22Rv1 (cell line): Measurements from ENCODE around the gene SLC6A19.

Experiments used
- H3K27ac ChIP-seq: fragments of 450-650 bp; 2 replicates; pipeline ENCODE4 v1.5.1; 2017
- ZFX ChIP-seq: fragments of 450-650 bp; IDR thresholded peaks from 2 replicates; pipeline ENCODE4 v1.6.1; 2017; ENCODE audit warnings: antibody characterized with exemption, borderline replicate concordance
- TF ChIP-seq, protein P1 (sequence below): fragments of 450-650 bp; IDR thresholded peaks from 2 replicates; pipeline ENCODE4 v1.5.1; 2017; ENCODE audit warnings: mild to moderate bottlenecking

The SLC6A19 gene

GRCh38 chr5:1212271-1212670, 10.9 kb downstream of the SLC6A19 start:
- H3K27ac ChIP-seq = no peak overlapping the region
- no peak for TF ChIP-seq ZFX
- TF ChIP-seq, protein P1, sequence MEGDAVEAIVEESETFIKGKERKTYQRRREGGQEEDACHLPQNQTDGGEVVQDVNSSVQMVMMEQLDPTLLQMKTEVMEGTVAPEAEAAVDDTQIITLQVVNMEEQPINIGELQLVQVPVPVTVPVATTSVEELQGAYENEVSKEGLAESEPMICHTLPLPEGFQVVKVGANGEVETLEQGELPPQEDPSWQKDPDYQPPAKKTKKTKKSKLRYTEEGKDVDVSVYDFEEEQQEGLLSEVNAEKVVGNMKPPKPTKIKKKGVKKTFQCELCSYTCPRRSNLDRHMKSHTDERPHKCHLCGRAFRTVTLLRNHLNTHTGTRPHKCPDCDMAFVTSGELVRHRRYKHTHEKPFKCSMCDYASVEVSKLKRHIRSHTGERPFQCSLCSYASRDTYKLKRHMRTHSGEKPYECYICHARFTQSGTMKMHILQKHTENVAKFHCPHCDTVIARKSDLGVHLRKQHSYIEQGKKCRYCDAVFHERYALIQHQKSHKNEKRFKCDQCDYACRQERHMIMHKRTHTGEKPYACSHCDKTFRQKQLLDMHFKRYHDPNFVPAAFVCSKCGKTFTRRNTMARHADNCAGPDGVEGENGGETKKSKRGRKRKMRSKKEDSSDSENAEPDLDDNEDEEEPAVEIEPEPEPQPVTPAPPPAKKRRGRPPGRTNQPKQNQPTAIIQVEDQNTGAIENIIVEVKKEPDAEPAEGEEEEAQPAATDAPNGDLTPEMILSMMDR = peak; percentile 11; the same call in 1 of the 2 replicates

- TF ChIP-seq, protein P1 = no peak
- no peak for TF ChIP-seq ZFX
- no peak overlapping the region for H3K27ac ChIP-seq
Observed at GRCh38 chr5:1212881-1213280, 11.5 kb downstream of the SLC6A19 start.

GRCh38 chr5:1213508-1214162, 12.2 kb downstream of the SLC6A19 start:
- TF ChIP-seq, protein P1 = no peak
- no peak overlapping the region for H3K27ac ChIP-seq

DNA sequence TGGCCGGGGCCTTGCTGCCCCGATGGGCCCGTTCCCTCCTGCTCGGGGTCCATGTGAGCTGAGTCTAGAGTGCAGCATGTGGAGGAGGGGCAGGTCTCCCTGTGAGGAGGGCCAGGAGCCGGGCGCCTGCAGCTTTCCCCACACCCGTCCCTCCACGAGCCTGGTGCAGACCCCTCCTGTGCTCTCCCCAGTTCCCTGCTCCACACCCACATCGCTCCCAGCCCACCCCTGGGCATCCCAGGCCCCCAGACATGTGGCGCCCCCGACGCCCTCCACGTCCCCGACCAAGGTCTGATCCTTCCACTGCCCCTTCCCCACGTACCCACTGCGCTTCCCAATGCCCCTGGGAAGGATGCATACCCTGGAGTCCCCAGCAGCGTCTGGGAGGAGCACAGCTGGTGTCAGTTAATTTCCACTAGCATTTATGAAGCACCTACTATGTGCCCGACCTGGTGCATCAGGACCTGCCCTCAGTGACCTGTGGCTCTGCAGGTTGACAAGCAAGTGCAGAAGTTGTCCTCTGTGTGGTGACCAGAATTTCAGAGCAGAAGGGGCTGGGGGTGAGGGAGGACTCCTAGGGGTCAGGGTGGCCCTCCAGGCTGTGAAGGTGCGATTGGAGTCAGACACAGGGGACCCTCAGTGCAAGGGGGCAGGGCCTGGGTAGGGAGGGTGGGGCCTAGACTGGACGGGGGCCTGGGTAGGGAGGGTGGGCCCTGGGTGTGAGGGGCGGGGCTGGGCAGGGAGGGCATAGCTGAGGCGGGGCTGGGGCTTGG, 13.0 kb downstream of the SLC6A19 start:
- H3K27ac ChIP-seq = no peak overlapping the region
- TF ChIP-seq ZFX = no peak
- TF ChIP-seq, protein P1 = no peak

DNA sequence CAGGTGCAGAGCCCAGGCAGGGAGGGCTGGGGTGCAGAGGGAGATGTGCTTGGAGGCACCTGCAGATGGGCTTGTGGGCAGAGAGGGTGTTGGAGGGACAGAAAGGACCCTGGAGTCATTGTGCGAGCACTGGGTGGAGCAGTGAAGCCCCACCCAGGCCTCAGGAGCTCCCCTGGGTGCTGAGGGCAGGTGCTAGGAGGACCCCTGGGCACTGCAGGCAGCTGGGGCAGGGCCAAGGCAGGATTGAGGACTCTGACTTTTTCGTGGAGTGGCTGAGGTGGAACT, 13.5 kb downstream of the SLC6A19 start:
- H3K27ac ChIP-seq = no peak overlapping the region
- TF ChIP-seq, protein P1 = no peak
- no peak for TF ChIP-seq ZFX

DNA sequence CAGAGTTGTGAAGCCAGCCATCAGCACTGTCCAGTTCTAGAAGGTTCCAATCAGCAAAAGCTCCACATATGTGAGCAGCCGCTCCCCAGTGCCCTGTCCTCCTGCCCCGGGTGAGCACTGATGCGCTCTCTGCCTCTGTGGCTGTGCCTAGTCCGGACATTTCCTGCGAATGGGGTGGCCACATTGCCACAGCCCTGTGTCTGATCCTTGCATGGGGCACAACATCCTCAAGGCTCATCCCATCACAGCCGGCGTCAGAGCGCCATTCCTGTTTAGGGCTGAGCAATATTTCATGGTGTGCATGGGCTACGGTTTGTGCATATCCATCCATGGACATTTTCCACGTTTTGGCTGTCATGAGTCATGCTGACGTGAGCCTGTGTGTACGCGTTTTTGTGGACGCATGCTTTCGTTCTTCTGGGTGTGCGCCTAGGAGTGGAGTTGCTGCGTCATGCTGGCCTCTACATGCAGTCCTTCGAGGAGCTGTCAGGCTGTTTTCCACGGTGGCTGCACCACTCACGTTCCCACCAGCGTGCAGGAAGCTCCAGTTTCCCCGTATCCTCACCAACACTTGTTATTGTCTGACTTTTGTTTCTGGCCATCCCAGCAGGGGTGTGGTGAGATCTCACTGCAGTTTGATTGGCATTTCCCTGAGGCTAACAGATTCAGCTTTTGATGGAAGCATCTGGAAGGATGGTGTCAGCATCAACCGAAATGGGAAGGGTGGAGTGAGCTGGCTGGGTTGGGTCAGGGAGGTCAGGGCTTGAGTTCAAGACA, 14.1 kb downstream of the SLC6A19 start:
- H3K27ac ChIP-seq = no peak overlapping the region
- TF ChIP-seq ZFX = no peak
- TF ChIP-seq, protein P1 = no peak
